SKM-1 (cell line): ENCODE results near the gene ZNF385D.
"Not testable (repeated sequence)": the region's sequence is repeated elsewhere in the genome, so short reads cannot be mapped to it uniquely, and the experiment has no call there.

Experiments used
- DNase-seq: peaks from one replicate; lab custom pipeline; 2025; ENCODE audit not compliant: unreplicated experiment; lab: John Stamatoyannopoulos, UW

ZNF385D gene

GRCh38 chr3:21524133-21524532 is 226.9 kb downstream of the ZNF385D start:
- no peak for DNase-seq

GRCh38 chr3:21520106-21520963 is 230.7 kb downstream of the ZNF385D start:
- DNase-seq = no peak

DNA sequence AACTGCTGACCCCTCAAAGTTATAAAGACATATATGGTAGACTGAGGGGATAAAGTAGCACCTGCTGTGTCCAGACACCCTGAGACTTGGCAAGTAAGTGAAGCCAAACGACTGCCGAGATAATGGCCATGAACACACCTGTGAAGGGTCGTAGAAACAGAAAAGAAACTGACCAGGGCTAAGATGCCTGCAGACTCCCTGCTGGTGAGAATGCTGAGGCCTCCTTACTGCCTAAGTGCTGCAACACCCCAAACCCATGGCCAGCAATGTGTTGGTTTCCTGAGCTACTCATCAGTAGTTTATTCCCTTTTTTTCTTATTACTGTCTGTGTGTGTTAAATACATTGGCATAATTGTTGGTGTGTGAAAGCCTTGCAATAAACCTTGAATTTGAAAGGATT is 233.8 kb downstream of the ZNF385D start:
- DNase-seq = no peak

DNA sequence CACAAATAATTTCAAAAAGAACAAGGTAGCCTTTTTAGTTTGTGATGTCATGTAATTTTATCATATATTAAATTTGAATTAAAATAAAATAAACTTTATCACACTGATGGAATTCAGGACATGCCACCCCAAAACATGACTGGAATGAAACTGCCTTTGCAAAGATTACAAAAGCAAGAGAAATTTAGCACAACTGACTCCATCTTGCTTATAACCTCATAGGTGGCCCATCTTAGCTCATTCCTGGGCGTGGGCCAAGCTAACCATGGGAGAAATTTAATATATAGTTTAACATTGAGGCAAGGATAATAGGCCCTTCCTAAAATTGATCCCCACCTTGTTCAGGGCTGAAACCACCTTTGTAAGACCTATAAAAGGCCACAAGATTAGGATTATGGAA is 235.6 kb downstream of the ZNF385D start:
- DNase-seq = no peak

DNA sequence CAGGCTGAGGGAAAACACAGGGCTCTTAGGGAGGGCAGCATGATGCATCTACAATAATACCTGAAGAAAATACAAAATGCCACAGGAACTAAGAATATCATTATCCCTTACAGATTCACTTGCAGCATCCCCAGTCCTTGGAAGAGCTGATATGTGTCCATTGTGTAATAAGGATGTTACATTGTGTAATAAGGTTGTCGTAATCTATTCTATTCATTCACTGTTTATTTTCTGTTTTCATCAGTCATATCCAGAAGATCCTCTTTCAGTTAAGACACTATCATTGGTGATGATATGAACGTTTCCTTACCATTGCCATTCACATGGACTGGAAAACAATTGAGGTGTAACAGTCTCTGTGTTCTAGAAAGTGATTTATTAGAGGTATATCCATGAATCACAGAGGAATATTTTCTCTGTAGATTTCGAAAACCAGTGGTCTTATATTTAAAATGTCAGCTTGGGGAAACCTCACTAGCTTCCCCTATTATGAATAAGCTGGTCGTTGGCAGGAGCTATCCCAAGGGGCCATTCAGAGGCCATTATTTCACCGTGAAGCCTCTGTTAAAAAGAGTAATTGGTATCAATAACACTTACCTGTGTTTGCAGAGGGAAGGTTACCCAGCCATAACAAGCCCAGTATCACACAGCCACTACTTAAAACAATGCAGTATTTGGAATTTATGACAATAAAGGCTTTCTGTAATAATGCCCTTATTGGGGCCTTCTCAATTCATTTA is 241.1 kb downstream of the ZNF385D start:
- DNase-seq = peak; percentile 23

DNA sequence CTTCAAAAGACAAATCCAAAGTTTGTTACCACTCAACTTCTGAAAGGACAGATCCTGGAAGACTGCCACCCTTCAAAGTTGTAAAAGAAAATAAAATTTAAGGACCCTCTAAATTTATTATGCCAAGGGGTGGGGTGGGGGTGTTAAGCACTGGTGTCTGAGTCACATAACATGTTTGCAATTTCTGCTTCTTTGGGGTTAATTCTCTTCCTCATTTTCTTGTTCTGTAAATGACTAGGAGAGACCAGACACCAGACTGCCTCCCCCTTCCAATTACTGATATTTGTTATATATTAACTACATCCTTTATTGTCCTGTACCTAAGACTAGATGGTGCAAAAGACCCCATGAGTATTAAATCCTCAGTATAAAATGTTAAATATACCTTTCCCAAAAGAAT is 242.8 kb downstream of the ZNF385D start:
- DNase-seq = peak; percentile 60

GRCh38 chr3:21505711-21506460 is 245.1 kb downstream of the ZNF385D start:
- no peak for DNase-seq

- no peak for DNase-seq
Observed at GRCh38 chr3:21502656-21503055, 248.4 kb downstream of the ZNF385D start.

DNA sequence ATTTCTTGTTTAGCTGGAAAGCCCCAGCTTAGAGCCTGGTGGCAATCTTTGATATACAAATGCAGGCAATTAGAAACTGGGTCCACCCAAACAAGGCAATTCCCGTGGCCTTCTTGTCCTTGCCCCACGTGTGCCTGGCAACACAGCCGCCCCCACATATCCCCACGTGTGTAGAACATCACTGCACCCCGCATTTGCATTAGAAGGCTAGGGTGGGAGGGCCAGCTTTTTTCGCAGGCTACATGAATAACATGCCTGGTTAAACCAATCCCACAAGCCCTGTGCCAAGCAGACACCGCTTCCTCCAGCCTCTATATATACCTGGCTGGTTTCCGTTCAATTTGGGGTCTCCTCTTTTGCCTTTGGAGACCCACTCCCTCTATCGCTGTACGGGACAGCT is 250.2 kb downstream of the ZNF385D start:
- no peak for DNase-seq

DNA sequence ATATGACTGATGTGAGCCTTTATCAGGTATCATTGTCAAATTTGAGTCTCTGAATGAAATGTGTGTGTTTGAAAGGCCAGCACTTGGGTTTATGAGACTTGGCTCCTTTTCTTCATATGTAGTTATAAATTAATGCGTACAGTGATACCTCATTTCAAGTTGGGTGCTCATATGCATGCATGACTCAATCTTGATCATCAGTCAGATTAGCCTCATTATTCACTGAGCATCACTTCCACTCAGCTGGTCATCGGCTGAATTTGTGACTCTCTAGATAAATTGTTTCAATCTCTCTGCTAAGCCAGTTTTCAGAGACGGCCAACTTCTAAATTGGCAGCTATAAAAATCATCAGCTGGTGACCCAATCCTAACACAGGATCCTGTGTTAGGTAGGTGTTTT is 260.3 kb downstream of the ZNF385D start:
- DNase-seq = not testable (repeated sequence)

DNA sequence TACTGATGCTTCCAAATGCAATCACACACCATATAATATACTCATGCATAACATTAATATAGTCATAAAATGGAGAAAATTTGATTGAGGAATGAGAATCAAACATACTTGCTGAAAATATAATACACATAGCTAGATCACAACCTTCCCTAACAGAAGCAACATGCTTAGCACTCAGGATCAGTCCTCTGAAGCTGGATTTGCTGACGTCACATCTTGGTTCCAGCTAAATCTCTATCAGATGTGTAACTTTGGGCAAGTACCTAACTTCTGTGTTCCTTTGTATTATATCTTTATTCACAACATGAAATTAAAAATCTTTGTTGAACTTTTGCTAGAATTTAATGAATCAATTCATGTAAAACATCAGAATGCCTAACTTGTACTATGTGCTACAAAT is 263.5 kb downstream of the ZNF385D start:
- no peak for DNase-seq

DNA sequence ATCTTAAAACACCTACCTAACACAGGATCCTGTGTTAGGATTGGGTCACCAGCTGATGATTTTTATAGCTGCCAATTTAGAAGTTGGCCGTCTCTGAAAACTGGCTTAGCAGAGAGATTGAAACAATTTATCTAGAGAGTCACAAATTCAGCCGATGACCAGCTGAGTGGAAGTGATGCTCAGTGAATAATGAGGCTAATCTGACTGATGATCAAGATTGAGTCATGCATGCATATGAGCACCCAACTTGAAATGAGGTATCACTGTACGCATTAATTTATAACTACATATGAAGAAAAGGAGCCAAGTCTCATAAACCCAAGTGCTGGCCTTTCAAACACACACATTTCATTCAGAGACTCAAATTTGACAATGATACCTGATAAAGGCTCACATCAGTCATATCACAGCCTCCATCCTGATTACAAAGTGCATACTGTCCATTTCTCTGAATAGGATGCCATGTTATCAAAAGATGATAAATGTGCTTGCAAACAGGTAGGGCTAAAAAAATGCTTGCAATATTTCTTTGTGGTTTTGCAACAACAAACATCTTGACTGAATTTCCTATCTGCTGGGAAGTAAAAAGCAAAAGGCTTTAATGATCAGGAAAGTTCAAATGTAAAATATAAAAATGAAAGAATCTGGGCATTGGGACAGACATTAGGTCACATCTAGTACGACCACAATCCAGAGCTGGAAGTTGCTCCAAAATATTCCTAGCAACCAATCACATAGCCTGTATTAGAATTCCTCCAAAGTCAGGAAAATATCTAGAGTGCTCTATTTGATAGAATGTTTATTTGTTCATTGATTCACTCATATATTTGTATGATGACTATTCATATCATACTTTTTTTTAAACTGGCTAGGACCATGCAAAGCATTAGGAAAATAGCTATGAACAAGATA is 264.7 kb downstream of the ZNF385D start:
- not testable (repeated sequence) for DNase-seq

DNA sequence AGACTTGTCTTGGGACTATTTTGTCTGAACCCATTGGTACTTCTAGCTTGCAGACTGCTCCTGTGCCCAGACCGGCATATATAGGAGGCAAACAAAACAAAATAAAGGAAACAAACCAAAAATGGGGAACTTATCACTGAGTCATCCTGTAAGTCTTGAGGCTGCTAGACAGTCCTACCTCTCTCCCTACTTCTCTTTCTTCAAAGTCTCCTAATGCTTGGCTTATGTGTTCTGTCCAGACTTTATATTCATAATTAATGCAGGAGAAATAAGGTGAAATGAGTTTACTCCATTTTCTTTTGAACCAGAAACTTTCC is 266.2 kb downstream of the ZNF385D start:
- peak; percentile 52 for DNase-seq

GRCh38 chr3:21484057-21484827 is 266.8 kb downstream of the ZNF385D start:
- no peak for DNase-seq

GRCh38 chr3:21481991-21482390 is 269.0 kb downstream of the ZNF385D start:
- DNase-seq = no peak

GRCh38 chr3:21477541-21478288 is 273.3 kb downstream of the ZNF385D start:
- no peak for DNase-seq

- DNase-seq = no peak
Observed at GRCh38 chr3:21466476-21466875, 284.5 kb downstream of the ZNF385D start.

GRCh38 chr3:21464746-21465145 is 286.3 kb downstream of the ZNF385D start:
- no peak for DNase-seq

- no peak for DNase-seq
Observed at GRCh38 chr3:21463319-21463718, 287.7 kb downstream of the ZNF385D start.
